GM19023 (cell line): ENCODE data around the gene EPAS1.

ENCODE experiments used
- ATAC-seq: cut with Tn5 transposase; IDR thresholded peaks from one replicate; pipeline ENCODE4 v1.9.1; 2021; ENCODE audit warnings: mild to moderate bottlenecking, moderate library complexity; ENCODE audit not compliant: unreplicated experiment

The EPAS1 gene

GRCh38 chr2:46337208-46337994 lies 40.2 kb downstream of the EPAS1 start:
- ATAC-seq: no peak

GRCh38 chr2:46338674-46339073 lies 41.5 kb downstream of the EPAS1 start:
- ATAC-seq: no peak

GRCh38 chr2:46339200-46339599 lies 42.0 kb downstream of the EPAS1 start:
- no peak for ATAC-seq

- ATAC-seq: no peak
Observed at GRCh38 chr2:46339676-46340459, 42.7 kb downstream of the EPAS1 start.

GRCh38 chr2:46340740-46341420 lies 43.7 kb downstream of the EPAS1 start:
- ATAC-seq: no peak

- ATAC-seq: no peak
Observed at GRCh38 chr2:46342566-46343315, 45.5 kb downstream of the EPAS1 start.

GRCh38 chr2:46344706-46345105 lies 47.5 kb downstream of the EPAS1 start:
- ATAC-seq: no peak

GRCh38 chr2:46345775-46346174 lies 48.6 kb downstream of the EPAS1 start:
- no peak for ATAC-seq

- no peak for ATAC-seq
Observed at GRCh38 chr2:46346719-46347118, 49.5 kb downstream of the EPAS1 start.

- ATAC-seq: no peak
Observed at GRCh38 chr2:46347648-46348280, 50.6 kb downstream of the EPAS1 start.

GRCh38 chr2:46349115-46349547 lies 51.9 kb downstream of the EPAS1 start:
- no peak for ATAC-seq

- ATAC-seq: no peak
Observed at GRCh38 chr2:46350029-46350689, 53.0 kb downstream of the EPAS1 start.

- ATAC-seq: no peak
Observed at GRCh38 chr2:46351098-46351749, 54.0 kb downstream of the EPAS1 start.

GRCh38 chr2:46351750-46352138 lies 54.5 kb downstream of the EPAS1 start:
- ATAC-seq: no peak

GRCh38 chr2:46352621-46353020 lies 55.4 kb downstream of the EPAS1 start:
- ATAC-seq: no peak

GRCh38 chr2:46353509-46353908 lies 56.3 kb downstream of the EPAS1 start:
- no peak for ATAC-seq

- no peak for ATAC-seq
Observed at GRCh38 chr2:46355756-46356155, 58.5 kb downstream of the EPAS1 start.

GRCh38 chr2:46356991-46357390 lies 59.8 kb downstream of the EPAS1 start:
- ATAC-seq: no peak

- no peak for ATAC-seq
Observed at GRCh38 chr2:46358713-46359112, 61.5 kb downstream of the EPAS1 start.
